ENCODE data around the gene MRPL38. TPM values are rescaled to one million over a fixed set of nuclear protein-coding genes. Genes with fewer than 3 reads are reported as not detected.

MRPL38 gene
- total RNA-seq, 1 experiment from 2014 or later = 146 TPM

GRCh38 chr17:75877752-75878173 lies 26.9 kb downstream of the MRPL38 start (continued):
- TF ChIP-seq ESRRA (CRISPR knock-in tag; IDR thresholded peaks at IDR 0.05; ENCODE audit: borderline replicate concordance) = peak; percentile 44; the same call in 1 of the 2 replicates
- TF ChIP-seq ZNF138 (CRISPR knock-in tag; conservative IDR thresholded peaks at IDR 0.05) = no peak; the same call in 1 of the 2 replicates
- TF ChIP-seq, protein P1, sequence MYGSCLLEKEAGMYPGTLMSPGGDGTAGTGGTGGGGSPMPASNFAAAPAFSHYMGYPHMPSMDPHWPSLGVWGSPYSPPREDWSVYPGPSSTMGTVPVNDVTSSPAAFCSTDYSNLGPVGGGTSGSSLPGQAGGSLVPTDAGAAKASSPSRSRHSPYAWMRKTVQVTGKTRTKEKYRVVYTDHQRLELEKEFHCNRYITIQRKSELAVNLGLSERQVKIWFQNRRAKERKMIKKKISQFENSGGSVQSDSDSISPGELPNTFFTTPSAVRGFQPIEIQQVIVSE (CRISPR knock-in tag; IDR thresholded peaks at IDR 0.05; ENCODE audit: borderline replicate concordance) = no peak
- TF ChIP-seq, protein P2, sequence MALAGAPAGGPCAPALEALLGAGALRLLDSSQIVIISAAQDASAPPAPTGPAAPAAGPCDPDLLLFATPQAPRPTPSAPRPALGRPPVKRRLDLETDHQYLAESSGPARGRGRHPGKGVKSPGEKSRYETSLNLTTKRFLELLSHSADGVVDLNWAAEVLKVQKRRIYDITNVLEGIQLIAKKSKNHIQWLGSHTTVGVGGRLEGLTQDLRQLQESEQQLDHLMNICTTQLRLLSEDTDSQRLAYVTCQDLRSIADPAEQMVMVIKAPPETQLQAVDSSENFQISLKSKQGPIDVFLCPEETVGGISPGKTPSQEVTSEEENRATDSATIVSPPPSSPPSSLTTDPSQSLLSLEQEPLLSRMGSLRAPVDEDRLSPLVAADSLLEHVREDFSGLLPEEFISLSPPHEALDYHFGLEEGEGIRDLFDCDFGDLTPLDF (CRISPR knock-in tag; IDR thresholded peaks at IDR 0.05) = no peak
- no peak for TF ChIP-seq MXD4 (CRISPR knock-in tag; IDR thresholded peaks at IDR 0.05; ENCODE audit: borderline replicate concordance)
- peak; percentile 36; the same call in 1 of the 2 replicates for TF ChIP-seq ETV6 (CRISPR knock-in tag; IDR thresholded peaks at IDR 0.05)
- TF ChIP-seq, protein P3, sequence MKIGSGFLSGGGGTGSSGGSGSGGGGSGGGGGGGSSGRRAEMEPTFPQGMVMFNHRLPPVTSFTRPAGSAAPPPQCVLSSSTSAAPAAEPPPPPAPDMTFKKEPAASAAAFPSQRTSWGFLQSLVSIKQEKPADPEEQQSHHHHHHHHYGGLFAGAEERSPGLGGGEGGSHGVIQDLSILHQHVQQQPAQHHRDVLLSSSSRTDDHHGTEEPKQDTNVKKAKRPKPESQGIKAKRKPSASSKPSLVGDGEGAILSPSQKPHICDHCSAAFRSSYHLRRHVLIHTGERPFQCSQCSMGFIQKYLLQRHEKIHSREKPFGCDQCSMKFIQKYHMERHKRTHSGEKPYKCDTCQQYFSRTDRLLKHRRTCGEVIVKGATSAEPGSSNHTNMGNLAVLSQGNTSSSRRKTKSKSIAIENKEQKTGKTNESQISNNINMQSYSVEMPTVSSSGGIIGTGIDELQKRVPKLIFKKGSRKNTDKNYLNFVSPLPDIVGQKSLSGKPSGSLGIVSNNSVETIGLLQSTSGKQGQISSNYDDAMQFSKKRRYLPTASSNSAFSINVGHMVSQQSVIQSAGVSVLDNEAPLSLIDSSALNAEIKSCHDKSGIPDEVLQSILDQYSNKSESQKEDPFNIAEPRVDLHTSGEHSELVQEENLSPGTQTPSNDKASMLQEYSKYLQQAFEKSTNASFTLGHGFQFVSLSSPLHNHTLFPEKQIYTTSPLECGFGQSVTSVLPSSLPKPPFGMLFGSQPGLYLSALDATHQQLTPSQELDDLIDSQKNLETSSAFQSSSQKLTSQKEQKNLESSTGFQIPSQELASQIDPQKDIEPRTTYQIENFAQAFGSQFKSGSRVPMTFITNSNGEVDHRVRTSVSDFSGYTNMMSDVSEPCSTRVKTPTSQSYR (CRISPR knock-in tag; IDR thresholded peaks at IDR 0.05) = no peak
- TF ChIP-seq, protein P4, sequence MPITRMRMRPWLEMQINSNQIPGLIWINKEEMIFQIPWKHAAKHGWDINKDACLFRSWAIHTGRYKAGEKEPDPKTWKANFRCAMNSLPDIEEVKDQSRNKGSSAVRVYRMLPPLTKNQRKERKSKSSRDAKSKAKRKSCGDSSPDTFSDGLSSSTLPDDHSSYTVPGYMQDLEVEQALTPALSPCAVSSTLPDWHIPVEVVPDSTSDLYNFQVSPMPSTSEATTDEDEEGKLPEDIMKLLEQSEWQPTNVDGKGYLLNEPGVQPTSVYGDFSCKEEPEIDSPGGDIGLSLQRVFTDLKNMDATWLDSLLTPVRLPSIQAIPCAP (CRISPR knock-in tag; IDR thresholded peaks at IDR 0.05) = 0 out of 2 replicates have a peak, but pooled peaks have one; percentile 56
- TF ChIP-seq NFYB (CRISPR knock-in tag; conservative IDR thresholded peaks at IDR 0.05; ENCODE audit: low read depth) = no peak; the same call in 1 of the 2 replicates
- TF ChIP-seq GABPB1 (CRISPR knock-in tag; IDR thresholded peaks at IDR 0.05) = peak; percentile 9; the same call in 1 of the 2 replicates
- no peak for TF ChIP-seq OVOL2 (CRISPR knock-in tag; IDR thresholded peaks at IDR 0.05; ENCODE audit: borderline replicate concordance)
- TF ChIP-seq FOXP1 (CRISPR knock-in tag; IDR thresholded peaks at IDR 0.05; ENCODE audit: borderline replicate concordance) = peak; percentile 85; the same call in 1 of the 2 replicates
- TF ChIP-seq ERG (CRISPR knock-in tag; IDR thresholded peaks at IDR 0.05) = no peak
- TF ChIP-seq TP53 (CRISPR knock-in tag; IDR thresholded peaks at IDR 0.05) = 0 out of 2 replicates have a peak, but pooled peaks have one; percentile 42

DNA sequence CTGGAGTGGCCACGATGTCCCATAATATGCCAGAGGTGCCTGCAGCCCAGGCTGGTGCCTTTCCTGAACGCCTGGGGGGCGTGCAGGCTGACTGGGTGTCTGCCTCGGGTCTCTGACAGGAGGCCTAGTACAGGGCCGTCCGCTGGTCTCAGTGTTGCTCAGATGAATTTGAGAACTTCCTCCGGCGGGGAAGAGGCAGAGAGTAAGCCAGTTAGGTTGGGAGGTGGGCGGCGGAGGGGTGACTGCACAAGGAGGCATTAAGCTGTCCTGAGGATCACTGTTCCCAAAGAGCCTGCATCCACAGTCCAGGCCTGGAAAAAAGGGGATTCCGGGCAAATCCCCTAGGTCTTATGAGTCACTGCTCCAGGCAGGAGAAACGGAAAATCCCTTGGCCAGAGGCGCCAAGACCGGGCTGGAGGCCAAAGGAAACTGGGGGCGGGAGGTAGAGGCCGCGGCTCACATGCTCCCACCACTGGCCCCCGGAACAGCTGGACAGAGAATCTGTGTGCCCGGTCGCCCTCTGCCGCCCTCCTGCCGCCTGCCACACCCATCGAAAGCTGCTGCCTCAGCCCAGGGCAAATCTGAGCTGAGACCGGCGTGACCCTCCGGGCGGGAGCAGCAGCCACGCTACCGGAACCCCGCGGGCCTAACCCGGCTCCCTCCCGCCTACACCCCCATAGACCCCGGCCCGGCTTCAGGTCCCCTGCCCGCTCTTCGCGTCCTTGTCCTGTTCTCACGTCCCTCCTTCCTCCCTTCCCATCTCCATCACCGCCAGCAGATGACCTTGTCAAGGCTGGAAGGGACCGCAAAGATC lies 27.5 kb downstream of the MRPL38 start:
- Mint-ChIP-seq H3K36me3 (no peaks in the 10 kb centered on the region), H3K27ac (no peak overlapping the region), H3K27me3 (ENCODE audit: low read depth) (peaks cover 37% of the 10 kb centered on the region), H3K4me3 (peak overlapping the region; percentile 77), H3K4me1 (peaks cover 21% of the 10 kb centered on the region), H3K9me3 (no peaks in the 10 kb centered on the region)
- ChIA-PET CTCF (interaction anchor here (0.6 to 6.1 kb wide), 24 partner anchors 8 to 568 kb away, joined by 3 to 71 read pairs (median 5); partner anchors contain the start of genes CDK3, MRPL38, TMEM94 and TRIM65), POLR2A (interaction anchor here (0.6 to 3.5 kb wide), 2 partner anchors 17 to 22 kb away, joined by 3 to 16 read pairs; partner anchors contain the start of gene WBP2)
- DNase-seq (ENCODE audit: low spot score) (no peak), ATAC-seq (peak; percentile 2; the same call in 1 of the 2 replicates)
- TF ChIP-seq, protein P5, sequence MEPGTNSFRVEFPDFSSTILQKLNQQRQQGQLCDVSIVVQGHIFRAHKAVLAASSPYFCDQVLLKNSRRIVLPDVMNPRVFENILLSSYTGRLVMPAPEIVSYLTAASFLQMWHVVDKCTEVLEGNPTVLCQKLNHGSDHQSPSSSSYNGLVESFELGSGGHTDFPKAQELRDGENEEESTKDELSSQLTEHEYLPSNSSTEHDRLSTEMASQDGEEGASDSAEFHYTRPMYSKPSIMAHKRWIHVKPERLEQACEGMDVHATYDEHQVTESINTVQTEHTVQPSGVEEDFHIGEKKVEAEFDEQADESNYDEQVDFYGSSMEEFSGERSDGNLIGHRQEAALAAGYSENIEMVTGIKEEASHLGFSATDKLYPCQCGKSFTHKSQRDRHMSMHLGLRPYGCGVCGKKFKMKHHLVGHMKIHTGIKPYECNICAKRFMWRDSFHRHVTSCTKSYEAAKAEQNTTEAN (CRISPR knock-in tag; IDR thresholded peaks at IDR 0.05) = no peak
- TF ChIP-seq MYBL2 (CRISPR knock-in tag; IDR thresholded peaks at IDR 0.05) (no peak), ESRRA (CRISPR knock-in tag; IDR thresholded peaks at IDR 0.05; ENCODE audit: borderline replicate concordance) (no peak), NR2C2 (CRISPR knock-in tag; IDR thresholded peaks at IDR 0.05) (0 out of 2 replicates have a peak, but pooled peaks have one; percentile 22), GABPB1 (CRISPR knock-in tag; IDR thresholded peaks at IDR 0.05) (peak; percentile 44; the same call in 1 of the 2 replicates)
- TF ChIP-seq, protein P6, sequence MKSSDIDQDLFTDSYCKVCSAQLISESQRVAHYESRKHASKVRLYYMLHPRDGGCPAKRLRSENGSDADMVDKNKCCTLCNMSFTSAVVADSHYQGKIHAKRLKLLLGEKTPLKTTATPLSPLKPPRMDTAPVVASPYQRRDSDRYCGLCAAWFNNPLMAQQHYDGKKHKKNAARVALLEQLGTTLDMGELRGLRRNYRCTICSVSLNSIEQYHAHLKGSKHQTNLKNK (CRISPR knock-in tag; IDR thresholded peaks at IDR 0.05) = no peak
- TF ChIP-seq, protein P7, sequence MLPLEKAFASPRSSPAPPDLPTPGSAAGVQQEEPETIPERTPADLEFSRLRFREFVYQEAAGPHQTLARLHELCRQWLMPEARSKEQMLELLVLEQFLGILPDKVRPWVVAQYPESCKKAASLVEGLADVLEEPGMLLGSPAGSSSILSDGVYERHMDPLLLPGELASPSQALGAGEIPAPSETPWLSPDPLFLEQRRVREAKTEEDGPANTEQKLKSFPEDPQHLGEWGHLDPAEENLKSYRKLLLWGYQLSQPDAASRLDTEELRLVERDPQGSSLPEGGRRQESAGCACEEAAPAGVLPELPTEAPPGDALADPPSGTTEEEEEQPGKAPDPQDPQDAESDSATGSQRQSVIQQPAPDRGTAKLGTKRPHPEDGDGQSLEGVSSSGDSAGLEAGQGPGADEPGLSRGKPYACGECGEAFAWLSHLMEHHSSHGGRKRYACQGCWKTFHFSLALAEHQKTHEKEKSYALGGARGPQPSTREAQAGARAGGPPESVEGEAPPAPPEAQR (CRISPR knock-in tag; IDR thresholded peaks at IDR 0.05) = no peak
